Gastrocnemius medialis (tissue), 4 donors: ENCODE results near the gene ARSB.

Experiments used
- CTCF ChIP-seq, 5 experiments: fragments of 450-650 bp in 3 of 5; fragments of 200-600 bp in 2 of 5; sonication (generic) in 2 of 5; IDR thresholded peaks in 4 of 5; conservative IDR thresholded peaks in 1 of 5; 1 replicate in 4 of 5; 2 replicates in 1 of 5; pipeline ENCODE4 v1.5.1; 2016 to 2019; ENCODE audit warnings: antibody characterized with exemption in 5 of 5, mild to moderate bottlenecking in 3 of 5, moderate library complexity in 3 of 5
- POLR2A ChIP-seq, 2 donors: fragments of 450-650 bp; IDR thresholded peaks; one replicate each; pipeline ENCODE4 v1.6.1; 2017; ENCODE audit warnings: antibody characterized with exemption in 2 of 2, mild to moderate bottlenecking in 2 of 2, moderate library complexity in 2 of 2

- peak in 4 of 5 experiments; percentile 57 to 79 (median 65) for TF ChIP-seq CTCF (IDR thresholded peaks at IDR 0.05 in 4 of 5, conservative IDR thresholded peaks at IDR 0.05 in 1 of 5)
- no peak for TF ChIP-seq POLR2A (IDR thresholded peaks at IDR 0.05)
Measured at GRCh38 chr5:79020861-79021561, 35.9 kb upstream of the ARSB start.
